ENCODE results near the gene CTDSPL2. TPM values are rescaled to one million over a fixed set of nuclear protein-coding genes. Genes with fewer than 3 reads are reported as not detected.

The CTDSPL2 gene
- total and polyA plus RNA-seq, 2 experiments from 2014 or later: 23.4 to 46.6 TPM

DNA sequence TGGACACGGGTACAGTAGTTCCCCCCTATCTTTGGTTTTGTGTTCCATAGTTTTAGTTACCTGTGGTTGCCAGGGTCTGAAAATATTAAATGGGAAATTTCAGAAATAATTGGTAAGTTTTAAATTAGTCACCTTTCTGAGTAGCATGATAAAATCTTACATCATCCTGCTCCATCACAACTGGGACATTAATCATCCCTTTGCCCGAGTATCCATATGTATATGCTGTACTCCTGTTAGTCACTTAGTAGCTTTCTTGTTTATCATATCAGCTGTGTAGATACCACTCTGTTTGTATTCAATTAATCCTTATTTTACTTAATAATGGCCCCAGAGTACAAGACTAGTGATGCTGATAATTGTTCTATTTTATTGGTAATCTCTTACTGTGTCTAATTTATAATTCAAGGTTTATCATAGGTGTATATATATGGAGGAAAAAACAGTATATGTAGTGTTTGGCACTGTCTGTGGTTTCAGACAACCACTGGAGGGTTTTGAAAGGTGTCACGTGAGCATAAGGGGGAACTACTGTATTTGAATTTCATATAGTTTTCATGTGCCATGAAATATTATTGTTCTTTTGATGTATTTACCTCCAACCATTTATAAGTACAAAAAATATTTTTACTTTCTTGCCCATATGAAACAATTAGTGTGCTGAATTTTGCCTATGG lies 41.4 kb downstream of the CTDSPL2 start:
- H3K27me3 ChIP-seq: no peaks in the 10 kb centered on the region
- H3K36me3 ChIP-seq: peaks cover 8% of the 10 kb centered on the region
- H3K9me3 ChIP-seq (ENCODE audit: low read depth): no peaks in the 10 kb centered on the region
- no peak overlapping the region for H3K4me3 ChIP-seq
- no peak overlapping the region for H3K27ac ChIP-seq
- peak in 1 of 2 donors; percentile 50 for DNase-seq (ENCODE audit: low read depth in 1 of 2, low spot score in 1 of 2)
- TF ChIP-seq, protein P1, sequence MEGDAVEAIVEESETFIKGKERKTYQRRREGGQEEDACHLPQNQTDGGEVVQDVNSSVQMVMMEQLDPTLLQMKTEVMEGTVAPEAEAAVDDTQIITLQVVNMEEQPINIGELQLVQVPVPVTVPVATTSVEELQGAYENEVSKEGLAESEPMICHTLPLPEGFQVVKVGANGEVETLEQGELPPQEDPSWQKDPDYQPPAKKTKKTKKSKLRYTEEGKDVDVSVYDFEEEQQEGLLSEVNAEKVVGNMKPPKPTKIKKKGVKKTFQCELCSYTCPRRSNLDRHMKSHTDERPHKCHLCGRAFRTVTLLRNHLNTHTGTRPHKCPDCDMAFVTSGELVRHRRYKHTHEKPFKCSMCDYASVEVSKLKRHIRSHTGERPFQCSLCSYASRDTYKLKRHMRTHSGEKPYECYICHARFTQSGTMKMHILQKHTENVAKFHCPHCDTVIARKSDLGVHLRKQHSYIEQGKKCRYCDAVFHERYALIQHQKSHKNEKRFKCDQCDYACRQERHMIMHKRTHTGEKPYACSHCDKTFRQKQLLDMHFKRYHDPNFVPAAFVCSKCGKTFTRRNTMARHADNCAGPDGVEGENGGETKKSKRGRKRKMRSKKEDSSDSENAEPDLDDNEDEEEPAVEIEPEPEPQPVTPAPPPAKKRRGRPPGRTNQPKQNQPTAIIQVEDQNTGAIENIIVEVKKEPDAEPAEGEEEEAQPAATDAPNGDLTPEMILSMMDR (IDR thresholded peaks at IDR 0.05; ENCODE audit: low read depth, low read length): no peak
- H3K4me1 ChIP-seq (ENCODE audit: low read depth): no peaks in the 10 kb centered on the region

DNA sequence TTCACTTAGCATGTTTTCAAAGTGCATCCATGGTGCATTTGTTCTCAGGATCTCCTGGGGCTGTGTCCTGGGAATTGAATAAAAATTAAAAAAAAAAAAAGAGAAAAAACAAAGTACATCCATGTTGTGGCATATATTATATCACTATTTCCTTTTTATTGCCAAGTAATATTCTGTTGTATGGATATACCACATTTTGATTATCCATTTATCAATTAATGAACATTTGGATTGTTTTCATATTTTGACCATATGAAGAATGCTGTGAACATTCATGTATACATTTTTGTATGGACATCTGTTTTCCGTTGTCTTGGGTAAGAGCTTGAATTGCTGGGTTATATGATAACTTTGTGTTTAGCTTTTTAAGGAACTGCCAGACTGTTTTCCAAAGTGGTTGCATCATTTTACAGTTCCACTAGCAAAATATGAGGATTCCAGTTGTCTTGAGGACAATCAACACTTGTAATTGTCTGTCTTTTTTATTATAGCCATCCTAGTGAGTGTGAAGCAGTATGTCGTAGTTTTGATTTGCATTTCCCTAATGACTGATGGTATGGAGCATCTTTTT lies 44.5 kb downstream of the CTDSPL2 start:
- no peaks in the 10 kb centered on the region for H3K9me3 ChIP-seq (ENCODE audit: low read depth)
- H3K4me1 ChIP-seq (ENCODE audit: low read depth): no peaks in the 10 kb centered on the region
- H3K36me3 ChIP-seq: no peaks in the 10 kb centered on the region
- H3K27me3 ChIP-seq: no peaks in the 10 kb centered on the region
- DNase-seq (ENCODE audit: low read depth in 1 of 2, low spot score in 1 of 2): no peak
- H3K4me3 ChIP-seq: no peak overlapping the region
- H3K27ac ChIP-seq: no peak overlapping the region
- TF ChIP-seq, protein P1 (IDR thresholded peaks at IDR 0.05; ENCODE audit: low read depth, low read length): no peak

DNA sequence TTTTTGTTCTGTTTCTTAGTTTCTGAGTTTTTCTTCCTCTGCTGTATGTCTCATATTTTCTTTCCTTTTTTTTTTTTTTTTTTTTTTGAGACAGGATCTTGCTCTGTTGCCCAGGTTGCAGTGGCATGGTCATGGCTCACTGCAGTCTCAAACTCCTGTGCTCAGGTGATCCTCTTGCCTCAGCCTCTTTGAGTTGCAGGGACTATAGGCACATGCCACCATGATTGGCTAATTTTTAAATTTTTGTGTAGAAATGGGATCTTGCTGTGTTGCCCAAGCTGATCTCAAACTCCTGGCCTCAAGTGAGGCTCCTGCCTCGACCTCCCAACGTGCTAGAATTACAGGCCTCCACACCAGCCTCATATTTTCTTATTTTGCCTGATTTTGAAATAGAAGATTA lies 51.9 kb downstream of the CTDSPL2 start:
- Histone ChIP-seq H3K9me3 (ENCODE audit: low read depth) (no peaks in the 10 kb centered on the region), H3K36me3 (no peaks in the 10 kb centered on the region), H3K27ac (no peak overlapping the region), H3K4me1 (ENCODE audit: low read depth) (no peaks in the 10 kb centered on the region), H3K27me3 (no peaks in the 10 kb centered on the region), H3K4me3 (no peak overlapping the region)
- TF ChIP-seq, protein P1 (IDR thresholded peaks at IDR 0.05; ENCODE audit: low read depth, low read length): no peak
- DNase-seq (ENCODE audit: low read depth in 1 of 2, low spot score in 1 of 2): no peak

DNA sequence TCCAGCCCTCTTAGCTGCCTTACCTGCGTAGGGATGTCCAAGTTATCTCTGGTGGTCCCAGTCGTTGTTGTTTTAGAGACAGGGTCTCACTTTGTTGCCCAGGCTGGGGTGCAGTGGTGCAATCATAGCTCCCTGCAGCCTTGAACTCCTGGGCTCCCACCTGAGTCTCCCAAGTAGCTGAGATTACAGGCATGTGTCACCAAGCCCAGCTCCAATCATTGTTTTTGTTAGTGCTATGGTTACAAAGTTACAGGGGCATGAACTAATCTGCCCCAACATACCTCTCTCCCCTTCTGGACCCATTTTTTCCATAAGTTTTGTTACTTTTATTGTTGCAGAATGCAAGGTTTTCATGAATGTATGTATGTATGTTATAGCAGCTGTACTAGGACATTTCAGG lies 54.7 kb downstream of the CTDSPL2 start:
- TF ChIP-seq, protein P1 (IDR thresholded peaks at IDR 0.05; ENCODE audit: low read depth, low read length): no peak
- Histone ChIP-seq H3K4me3 (no peak overlapping the region), H3K9me3 (ENCODE audit: low read depth) (no peaks in the 10 kb centered on the region), H3K36me3 (peaks cover 7% of the 10 kb centered on the region), H3K4me1 (ENCODE audit: low read depth) (peaks cover 7% of the 10 kb centered on the region), H3K27me3 (no peaks in the 10 kb centered on the region), H3K27ac (no peak overlapping the region)
- peak in 1 of 2 donors; percentile 6 for DNase-seq (ENCODE audit: low read depth in 1 of 2, low spot score in 1 of 2)

DNA sequence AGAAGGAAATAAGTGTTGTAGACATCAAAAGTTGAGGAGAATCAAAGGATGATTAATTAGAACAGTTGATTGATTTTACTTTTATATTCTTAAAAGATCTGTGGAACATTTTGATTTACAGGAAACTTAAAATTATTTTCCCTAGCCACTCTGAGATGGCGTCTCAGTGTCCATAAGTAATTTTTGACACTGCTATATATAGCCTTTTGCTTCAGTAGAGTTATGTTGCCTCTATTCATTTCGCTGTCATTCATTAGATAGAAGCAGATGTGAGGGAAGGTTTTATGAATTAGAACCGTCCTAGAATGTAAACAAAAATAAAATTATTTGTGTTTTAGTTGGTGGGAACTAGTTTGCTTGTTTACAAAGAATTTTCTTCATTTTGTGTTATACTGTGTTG lies 58.5 kb downstream of the CTDSPL2 start:
- peak overlapping the region; percentile 31 for H3K27ac ChIP-seq
- H3K4me1 ChIP-seq (ENCODE audit: low read depth): peaks cover 7% of the 10 kb centered on the region
- no peaks in the 10 kb centered on the region for H3K27me3 ChIP-seq
- H3K9me3 ChIP-seq (ENCODE audit: low read depth): no peaks in the 10 kb centered on the region
- peaks cover 13% of the 10 kb centered on the region for H3K36me3 ChIP-seq
- no peak for DNase-seq (ENCODE audit: low read depth in 1 of 2, low spot score in 1 of 2)
- TF ChIP-seq, protein P1 (IDR thresholded peaks at IDR 0.05; ENCODE audit: low read depth, low read length): no peak
- H3K4me3 ChIP-seq: no peak overlapping the region
